Body of pancreas (tissue), 4 donors: ENCODE measurements around the gene CPA3.

Experiments
- POLR2A ChIP-seq, 3 donors: fragments of 450-650 bp; IDR thresholded peaks; one replicate each; pipeline ENCODE4 v1.6.1; 2016; ENCODE audit warnings: antibody characterized with exemption in 3 of 3, mild to moderate bottlenecking in 2 of 3
- TF ChIP-seq, protein P1 (sequence below), 7 experiments: fragments of 450-650 bp in 4 of 7; fragments of 200-600 bp in 3 of 7; sonication (generic) in 3 of 7; IDR thresholded peaks; one replicate each; pipeline ENCODE4 v1.5.1; 2016 to 2019; ENCODE audit warnings: antibody characterized with exemption in 7 of 7

GRCh38 chr3:148943506-148944205 lies 78.6 kb downstream of the CPA3 start:
- no peak for TF ChIP-seq POLR2A (IDR thresholded peaks at IDR 0.05)
- TF ChIP-seq, protein P1, sequence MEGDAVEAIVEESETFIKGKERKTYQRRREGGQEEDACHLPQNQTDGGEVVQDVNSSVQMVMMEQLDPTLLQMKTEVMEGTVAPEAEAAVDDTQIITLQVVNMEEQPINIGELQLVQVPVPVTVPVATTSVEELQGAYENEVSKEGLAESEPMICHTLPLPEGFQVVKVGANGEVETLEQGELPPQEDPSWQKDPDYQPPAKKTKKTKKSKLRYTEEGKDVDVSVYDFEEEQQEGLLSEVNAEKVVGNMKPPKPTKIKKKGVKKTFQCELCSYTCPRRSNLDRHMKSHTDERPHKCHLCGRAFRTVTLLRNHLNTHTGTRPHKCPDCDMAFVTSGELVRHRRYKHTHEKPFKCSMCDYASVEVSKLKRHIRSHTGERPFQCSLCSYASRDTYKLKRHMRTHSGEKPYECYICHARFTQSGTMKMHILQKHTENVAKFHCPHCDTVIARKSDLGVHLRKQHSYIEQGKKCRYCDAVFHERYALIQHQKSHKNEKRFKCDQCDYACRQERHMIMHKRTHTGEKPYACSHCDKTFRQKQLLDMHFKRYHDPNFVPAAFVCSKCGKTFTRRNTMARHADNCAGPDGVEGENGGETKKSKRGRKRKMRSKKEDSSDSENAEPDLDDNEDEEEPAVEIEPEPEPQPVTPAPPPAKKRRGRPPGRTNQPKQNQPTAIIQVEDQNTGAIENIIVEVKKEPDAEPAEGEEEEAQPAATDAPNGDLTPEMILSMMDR (IDR thresholded peaks at IDR 0.05): peak in 6 of 7 experiments; percentile 53 to 86 (median 79)
